ENCODE results near the gene SF1. TPM values are rescaled to one million over a fixed set of nuclear protein-coding genes. Genes with fewer than 3 reads are reported as not detected.

SF1 gene
- total RNA-seq, 2 donors from 2014 or later: 196 to 213 TPM

DNA sequence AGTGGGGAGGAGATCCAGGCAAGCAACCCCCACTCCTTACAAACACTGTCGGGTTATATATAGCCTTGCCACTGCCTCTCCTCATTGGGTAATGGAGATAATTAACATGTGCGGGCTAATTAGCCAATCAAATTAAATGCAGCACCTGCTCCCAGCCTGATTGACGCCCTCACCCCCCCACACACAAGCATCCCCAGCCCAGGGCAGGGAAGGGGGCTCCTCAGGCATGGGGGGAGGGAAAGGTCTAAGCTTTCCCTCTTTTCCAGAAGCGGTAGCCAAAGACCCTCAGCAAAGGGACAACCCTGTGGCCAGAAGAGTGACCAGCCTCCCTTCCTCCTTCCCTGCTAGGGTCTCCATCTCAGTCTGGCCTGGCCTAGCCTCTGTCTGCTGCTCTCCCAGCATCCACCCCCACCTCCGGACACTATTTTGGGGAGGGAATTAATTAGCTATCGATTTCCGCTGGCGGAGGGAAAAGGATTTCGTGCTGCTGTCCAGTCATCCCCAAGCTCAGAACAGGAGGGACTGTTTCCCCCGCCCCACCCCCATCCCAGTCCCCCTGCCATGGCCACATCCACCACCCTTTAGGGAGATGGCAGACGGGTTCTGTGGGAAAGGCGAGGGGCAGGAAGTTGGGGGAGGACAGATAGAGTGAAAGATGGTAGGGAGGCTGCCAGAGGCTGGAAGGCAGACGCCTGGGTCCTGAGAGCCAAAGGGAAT lies 62.4 kb downstream of the SF1 start:
- Histone ChIP-seq H3K27ac (no peak overlapping the region), H3K36me3 (no peaks in the 10 kb centered on the region), H3K4me1 (peaks cover 0 to 20% of the 10 kb centered on the region in 2 donors), H3K27me3 (peaks cover 22 to 23% of the 10 kb centered on the region in 2 donors), H3K4me3 (no peak overlapping the region), H3K9me3 (no peaks in the 10 kb centered on the region)
- no peak for DNase-seq (ENCODE audit: low spot score)
- TF ChIP-seq, protein P1, sequence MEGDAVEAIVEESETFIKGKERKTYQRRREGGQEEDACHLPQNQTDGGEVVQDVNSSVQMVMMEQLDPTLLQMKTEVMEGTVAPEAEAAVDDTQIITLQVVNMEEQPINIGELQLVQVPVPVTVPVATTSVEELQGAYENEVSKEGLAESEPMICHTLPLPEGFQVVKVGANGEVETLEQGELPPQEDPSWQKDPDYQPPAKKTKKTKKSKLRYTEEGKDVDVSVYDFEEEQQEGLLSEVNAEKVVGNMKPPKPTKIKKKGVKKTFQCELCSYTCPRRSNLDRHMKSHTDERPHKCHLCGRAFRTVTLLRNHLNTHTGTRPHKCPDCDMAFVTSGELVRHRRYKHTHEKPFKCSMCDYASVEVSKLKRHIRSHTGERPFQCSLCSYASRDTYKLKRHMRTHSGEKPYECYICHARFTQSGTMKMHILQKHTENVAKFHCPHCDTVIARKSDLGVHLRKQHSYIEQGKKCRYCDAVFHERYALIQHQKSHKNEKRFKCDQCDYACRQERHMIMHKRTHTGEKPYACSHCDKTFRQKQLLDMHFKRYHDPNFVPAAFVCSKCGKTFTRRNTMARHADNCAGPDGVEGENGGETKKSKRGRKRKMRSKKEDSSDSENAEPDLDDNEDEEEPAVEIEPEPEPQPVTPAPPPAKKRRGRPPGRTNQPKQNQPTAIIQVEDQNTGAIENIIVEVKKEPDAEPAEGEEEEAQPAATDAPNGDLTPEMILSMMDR (IDR thresholded peaks at IDR 0.05): no peak

DNA sequence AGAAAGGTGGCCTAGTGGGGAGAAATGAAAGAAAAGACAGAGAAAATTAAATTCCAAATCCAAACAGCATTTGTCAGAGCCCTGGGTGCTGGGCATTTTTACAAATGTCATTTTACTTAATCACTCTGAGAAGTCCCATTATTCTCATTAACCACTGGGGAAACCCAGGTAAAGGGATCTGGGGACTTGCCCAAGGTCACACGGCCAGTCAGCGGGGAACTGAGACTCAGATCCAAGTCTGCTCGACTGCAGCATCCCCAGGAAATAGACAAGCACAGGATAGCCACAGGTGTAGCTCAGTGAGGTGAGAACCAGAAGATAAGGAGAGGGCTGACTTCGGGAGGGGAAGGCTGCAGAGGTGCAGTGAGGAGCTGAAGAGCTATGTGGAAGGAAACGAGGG lies 63.2 kb downstream of the SF1 start:
- Histone ChIP-seq H3K4me3 (no peak overlapping the region), H3K27ac (no peak overlapping the region), H3K4me1 (peaks cover 0 to 21% of the 10 kb centered on the region in 2 donors), H3K27me3 (peaks cover 22 to 29% of the 10 kb centered on the region in 2 donors), H3K9me3 (no peaks in the 10 kb centered on the region), H3K36me3 (no peaks in the 10 kb centered on the region)
- TF ChIP-seq, protein P1 (IDR thresholded peaks at IDR 0.05): no peak
- no peak for DNase-seq (ENCODE audit: low spot score)

DNA sequence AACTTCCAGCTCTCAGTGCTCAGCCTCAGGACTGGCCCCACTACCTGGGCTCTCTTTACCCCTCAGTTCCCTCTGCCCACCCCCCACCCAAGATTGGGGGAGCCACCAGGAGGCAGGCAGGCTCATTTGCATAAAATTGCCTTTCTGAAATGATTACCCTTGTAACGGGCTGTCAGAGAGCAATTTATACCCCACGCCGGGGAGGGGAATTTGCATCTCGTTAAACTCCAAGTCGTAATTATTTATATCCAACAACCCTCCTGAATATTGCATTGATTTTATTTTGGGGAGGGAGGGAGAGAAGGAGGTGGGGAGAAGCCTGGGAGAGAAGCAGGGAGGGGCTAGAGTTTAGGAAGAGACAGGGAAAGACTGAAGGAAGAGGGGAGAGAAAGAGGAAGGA lies 63.7 kb downstream of the SF1 start:
- peaks cover 22 to 29% of the 10 kb centered on the region in 2 donors for H3K27me3 ChIP-seq

More for the DNA sequence above, 63.7 kb downstream of the SF1 start:
- Histone ChIP-seq H3K4me1 (peaks cover 0 to 21% of the 10 kb centered on the region in 2 donors), H3K4me3 (no peak overlapping the region), H3K36me3 (no peaks in the 10 kb centered on the region), H3K27ac (no peak overlapping the region), H3K9me3 (no peaks in the 10 kb centered on the region)
- DNase-seq (ENCODE audit: low spot score): no peak
- TF ChIP-seq, protein P1 (IDR thresholded peaks at IDR 0.05): no peak

Other genes starting within 250 kb of the SF1 start
- gene SLC22A11, start 222.6 kb downstream of the SF1 start, total RNA-seq: not detected
- not detected for gene SLC22A12, start 187.3 kb downstream of the SF1 start, total RNA-seq
- gene NRXN2, start 55.3 kb downstream of the SF1 start, total RNA-seq: 1 to 10 TPM in 1 of 2 donors, under 1 TPM in 1; 0.85 to 1.4 TPM
- 10 to 100 TPM; 28.1 to 30.4 TPM for gene RASGRP2, start 34.4 kb downstream of the SF1 start, total RNA-seq
- 10 to 100 TPM; 17.8 to 84.7 TPM for gene PYGM, start 18.6 kb downstream of the SF1 start, total RNA-seq
- 10 to 100 TPM; 19.4 to 20.4 TPM for gene MAP4K2, start 24.7 kb upstream of the SF1 start, total RNA-seq
- gene MEN1, start 32.0 kb upstream of the SF1 start, total RNA-seq: 1 to 10 TPM; 7.2 to 9.8 TPM
- 1 to 10 TPM in 1 of 2 donors, under 1 TPM in 1; 0.33 to 1.0 TPM for gene CDC42BPG, start 66.1 kb upstream of the SF1 start, total RNA-seq
- gene EHD1, start 100.1 kb upstream of the SF1 start, total RNA-seq: 10 to 100 TPM; 29.5 to 34.1 TPM
- 10 to 100 TPM; 16.0 to 24.1 TPM for gene ATG2A, start 138.7 kb upstream of the SF1 start, total RNA-seq
- gene PPP2R5B, start 146.1 kb upstream of the SF1 start, total RNA-seq: 10 to 100 TPM; 21.5 to 23.0 TPM
- gene GPHA2, start 157.4 kb upstream of the SF1 start, total RNA-seq: not detected
- not detected for gene MAJIN, start 193.6 kb upstream of the SF1 start, total RNA-seq
- gene BATF2, start 218.4 kb upstream of the SF1 start, total RNA-seq: 1 to 10 TPM; 1.1 to 1.6 TPM
- 100 to 1,000 TPM; 155 to 207 TPM for gene ARL2, start 235.6 kb upstream of the SF1 start, total RNA-seq
- gene SNX15, start 248.9 kb upstream of the SF1 start, total RNA-seq: 10 to 100 TPM; 19.4 to 21.8 TPM